Hypothalamus (tissue), 51 donors: ENCODE data around the gene NTN4.
"Not testable (repeated sequence)": the region's sequence is repeated elsewhere in the genome, so short reads cannot be mapped to it uniquely, and the experiment has no call there.

ENCODE experiments used
- DNase-seq, 51 donors: peaks; one replicate each; lab custom pipeline; 2025; lab: John Stamatoyannopoulos, UW

Gene NTN4

DNA sequence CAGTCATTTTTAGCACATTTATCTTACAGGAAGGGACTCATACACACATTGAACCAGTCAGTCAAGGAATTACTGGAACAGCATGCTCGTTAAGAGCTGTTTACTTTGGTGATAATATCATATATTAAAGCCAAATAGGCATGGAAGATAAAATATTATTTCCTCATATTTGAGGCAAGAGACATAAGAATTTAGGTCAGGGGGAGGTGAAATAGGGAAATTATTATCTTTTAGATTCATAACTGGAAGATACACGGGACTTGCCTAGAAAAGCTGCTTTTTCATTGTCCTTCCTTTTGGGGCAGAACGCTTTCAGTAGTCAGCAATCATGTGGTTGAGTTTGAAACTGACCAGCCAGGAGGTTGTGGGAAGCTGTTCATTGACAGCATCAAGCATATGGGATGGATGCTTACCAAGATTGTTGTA is 72.5 kb downstream of the NTN4 start:
- no peak for DNase-seq

GRCh38 chr12:95717316-95717928 is 73.1 kb downstream of the NTN4 start:
- no peak for DNase-seq

DNA sequence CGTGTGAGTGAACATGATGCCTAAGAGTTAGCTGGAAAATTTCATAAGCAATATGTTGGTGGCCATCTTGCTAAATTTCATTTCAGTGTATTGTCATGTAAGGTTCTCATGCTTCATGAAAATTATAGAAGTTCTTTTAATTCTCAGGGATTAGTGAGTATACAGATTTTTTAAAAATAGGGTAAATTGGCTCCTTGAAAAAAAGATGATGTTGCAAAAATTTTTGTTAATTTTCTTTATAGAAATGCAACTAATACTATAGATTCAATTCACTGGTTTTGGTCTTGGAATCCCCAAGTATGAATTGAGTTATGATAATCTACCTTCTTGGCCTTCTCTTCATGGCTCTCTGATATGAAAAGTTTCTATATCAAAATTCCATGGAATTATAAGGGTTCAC is 75.4 kb downstream of the NTN4 start:
- DNase-seq, result no peak

DNA sequence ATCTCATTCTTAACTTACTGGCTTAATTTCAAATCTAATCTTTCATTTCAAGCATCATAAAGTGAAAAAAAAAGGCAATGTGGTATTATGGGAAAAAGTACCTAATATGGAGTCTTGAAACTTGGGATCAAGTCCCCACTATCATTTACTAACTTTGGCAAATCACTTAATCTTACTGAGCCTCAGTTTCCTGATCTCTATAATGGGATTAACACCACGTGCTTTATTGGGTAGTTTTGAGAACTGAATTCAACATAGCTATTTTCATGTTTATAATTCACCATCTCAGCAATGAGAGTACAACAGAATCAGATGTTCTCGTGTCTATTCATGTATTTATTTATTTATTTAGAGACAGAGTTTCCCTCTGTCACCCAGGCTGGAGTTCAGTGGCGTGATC is 78.3 kb downstream of the NTN4 start:
- no peak for DNase-seq

- DNase-seq, result no peak
Observed at GRCh38 chr12:95710386-95710785, 80.2 kb downstream of the NTN4 start.

DNA sequence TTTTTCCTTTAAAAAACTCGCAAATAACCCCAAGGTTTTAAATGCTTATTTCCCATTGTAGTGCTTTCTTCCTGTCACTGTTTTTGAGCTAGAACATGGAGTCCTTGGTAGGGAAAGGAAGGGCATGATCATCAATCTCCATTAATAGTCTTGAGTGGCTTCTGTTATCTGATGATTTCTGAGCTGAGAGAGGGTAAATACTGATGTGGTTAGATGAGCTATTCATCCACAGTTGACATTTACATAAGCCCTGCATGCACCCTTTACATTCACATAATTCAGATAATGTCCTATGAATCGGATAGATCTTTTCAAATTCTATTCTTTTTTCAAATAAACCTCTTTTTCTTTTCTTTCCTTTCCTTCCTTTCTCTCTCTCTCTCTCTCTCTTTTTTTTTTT is 81.4 kb downstream of the NTN4 start:
- DNase-seq, result no peak

GRCh38 chr12:95705143-95705542 is 85.4 kb downstream of the NTN4 start:
- DNase-seq, result no peak

- no peak for DNase-seq
Observed at GRCh38 chr12:95703986-95704385, 86.6 kb downstream of the NTN4 start.

- no peak for DNase-seq
Observed at GRCh38 chr12:95701722-95702418, 88.7 kb downstream of the NTN4 start.

DNA sequence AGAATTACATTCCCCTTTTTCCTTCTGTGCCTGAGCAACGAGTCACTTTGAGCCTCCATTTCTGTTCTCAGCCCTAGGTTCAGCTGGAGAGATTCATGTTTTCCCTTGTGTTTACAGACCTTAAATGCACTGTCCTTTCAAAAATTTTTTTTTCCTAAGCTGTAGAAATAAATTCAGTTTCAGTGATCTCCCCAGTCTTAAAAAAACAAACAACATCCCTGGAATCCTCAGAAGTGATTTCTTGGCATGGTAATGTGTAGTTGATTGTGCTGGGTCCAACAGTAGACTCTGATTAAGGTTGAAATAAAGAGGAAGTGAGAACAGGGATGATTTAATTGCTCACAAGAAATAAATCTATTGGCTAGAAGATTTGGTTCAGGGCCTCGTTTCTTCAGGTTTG is 89.3 kb downstream of the NTN4 start:
- DNase-seq, result no peak

- DNase-seq, result no peak
Observed at GRCh38 chr12:95700316-95700785, 90.2 kb downstream of the NTN4 start.

- no peak for DNase-seq
Observed at GRCh38 chr12:95699579-95699978, 91.0 kb downstream of the NTN4 start.

GRCh38 chr12:95694136-95694535 is 96.4 kb downstream of the NTN4 start:
- no peak for DNase-seq

DNA sequence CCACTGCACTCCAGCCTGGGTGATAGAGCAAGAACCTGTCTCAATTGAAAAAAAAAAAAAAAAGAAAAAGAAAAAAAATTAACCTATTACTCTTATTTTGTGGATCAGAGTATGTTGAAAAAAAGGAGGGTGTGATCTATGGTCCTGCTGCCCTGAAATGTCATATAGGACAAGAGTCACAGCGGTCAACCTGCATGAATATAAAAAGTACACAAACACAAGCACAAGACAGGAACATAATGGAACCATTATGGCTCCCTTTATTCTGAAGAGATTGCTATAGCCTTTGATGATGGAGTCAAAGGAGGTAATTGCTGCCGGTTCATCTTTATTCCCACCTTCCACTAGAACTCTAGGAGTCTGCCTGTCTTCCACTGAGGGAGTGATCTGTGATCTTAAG is 96.9 kb downstream of the NTN4 start:
- no peak for DNase-seq

DNA sequence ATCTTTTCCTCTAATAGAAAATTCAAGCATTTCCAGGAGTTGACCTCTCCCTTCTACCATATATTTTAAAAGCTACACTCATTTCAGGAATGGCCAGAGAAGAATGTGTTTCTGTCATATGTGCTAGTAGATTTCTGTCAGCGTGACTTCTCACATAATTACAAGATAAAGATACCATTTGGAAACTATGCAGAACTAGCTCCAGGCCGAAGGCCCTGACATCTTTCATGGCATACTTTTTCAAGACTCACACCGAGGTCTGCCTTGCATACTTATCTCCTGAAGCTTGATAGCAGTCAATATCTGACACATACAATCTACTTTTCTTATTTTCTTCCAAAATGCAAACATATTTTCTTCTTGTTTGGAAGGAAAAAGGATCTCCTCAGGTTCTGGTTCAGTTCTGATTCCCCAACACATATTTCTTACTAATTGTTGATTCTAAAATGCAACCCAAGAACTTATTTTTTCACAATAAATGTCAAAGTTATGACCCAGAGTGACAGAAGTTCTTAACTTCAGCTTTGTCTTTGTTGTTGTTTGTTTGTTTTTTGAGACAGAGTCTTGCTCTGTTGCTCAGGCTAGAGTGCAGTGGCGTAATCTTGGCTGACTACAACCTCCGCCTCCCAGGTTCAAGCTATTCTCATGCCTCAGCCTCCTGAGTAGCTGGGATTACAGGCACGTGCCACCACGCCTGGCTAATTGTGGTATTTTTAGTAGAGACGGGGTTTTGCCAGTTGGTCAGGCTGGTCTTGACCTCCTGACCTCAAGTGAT is 99.5 kb downstream of the NTN4 start:
- DNase-seq, result no peak

GRCh38 chr12:95687937-95688336 is 102.6 kb downstream of the NTN4 start:
- DNase-seq, result no peak

DNA sequence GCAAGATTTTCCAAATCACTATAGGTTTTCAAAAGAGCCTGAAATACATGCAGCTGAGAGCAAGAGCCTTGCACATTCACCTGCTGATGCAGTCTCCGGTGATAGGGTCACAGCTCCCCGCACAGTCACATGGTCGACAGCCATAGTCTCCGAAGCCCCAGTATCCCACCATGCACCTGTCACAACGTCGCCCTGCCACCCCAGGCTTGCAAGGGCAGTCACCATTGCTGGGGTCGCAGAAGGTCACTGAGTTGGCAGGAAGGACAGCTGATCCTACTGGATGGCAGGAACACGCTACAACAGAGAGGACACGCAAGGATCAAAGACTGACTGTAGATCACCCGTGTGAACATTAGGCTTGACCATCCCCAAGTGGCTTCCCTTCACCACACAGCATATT is 107.1 kb downstream of the NTN4 start:
- no peak for DNase-seq

DNA sequence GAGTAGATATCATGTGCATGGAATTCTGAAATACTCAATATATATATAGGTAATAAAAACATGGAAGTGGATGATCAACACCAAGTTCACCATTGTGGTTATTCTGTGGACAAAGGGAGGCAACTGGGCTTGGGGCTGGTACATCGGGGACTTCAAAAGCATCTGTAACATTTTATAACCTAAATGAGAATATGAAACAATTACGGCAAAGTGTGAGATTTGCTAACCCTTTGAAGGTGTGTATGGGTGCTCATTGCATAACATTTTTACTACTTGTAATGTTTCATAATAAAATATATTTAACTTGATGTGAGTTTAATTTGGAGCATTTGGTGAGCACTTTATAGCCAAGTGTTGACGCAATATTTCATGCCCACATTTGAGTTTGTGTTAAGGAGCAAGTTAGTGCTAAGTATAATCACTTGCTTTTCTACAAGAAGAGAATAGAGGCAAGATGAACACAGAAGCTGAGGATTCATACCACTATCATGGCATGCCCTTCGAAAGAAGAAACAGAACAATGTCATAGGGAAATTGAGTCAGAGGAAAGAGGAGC is 109.3 kb downstream of the NTN4 start:
- DNase-seq, result no peak

DNA sequence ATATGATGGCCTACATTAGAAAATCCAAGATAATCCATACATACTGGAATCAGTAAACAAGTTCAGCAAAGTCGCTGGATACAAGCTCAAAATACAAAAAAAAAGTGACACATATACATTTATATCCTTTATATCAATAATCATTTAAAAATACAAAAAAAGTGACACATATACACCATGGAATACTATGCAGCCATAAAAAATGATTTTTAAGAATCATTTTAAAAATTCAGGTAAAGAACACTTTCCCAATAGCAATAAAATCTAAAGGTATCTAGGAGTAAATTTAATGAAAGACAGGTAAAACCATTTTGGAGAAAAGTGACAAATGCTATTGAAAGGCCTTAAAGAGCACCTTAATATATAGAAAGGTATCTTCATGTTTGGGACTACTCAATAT is 111.9 kb downstream of the NTN4 start:
- no peak for DNase-seq

DNA sequence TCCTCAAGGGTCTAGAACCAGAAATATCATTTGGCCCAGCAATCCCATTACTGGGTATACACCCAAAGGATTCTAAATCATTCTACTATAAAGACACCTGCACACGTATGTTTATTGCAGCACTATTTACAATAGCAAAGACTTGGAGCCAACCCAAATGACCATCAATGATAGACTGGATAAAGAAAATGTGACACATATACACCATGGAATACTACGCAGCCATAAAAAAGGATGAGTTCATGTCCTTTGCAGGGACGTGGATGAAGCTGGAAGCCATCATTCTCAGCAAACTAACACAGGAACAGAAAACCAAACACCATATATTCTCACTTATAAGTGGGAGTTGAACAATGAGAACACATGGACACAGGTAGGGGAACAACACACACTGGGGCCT is 112.8 kb downstream of the NTN4 start:
- DNase-seq, result not testable (repeated sequence)

DNA sequence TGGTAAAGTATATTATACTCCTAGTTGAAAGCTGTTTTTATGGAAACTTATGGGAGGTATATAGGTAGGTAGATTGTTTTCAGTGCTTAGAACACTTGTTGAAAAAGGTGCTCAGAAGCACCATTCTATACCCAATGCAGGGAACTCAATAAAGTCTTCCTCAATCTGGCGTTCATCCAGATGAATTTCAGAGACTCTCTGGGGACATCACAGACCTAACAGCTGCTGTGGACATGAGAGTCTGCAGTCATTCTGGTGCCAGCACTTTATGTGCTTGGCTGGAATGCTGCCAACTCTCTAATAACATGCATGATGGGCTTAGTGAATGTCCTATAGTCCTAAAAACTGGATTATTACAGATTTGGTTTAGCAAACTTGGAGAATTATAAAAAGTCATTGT is 115.9 kb downstream of the NTN4 start:
- DNase-seq, result no peak

- DNase-seq, result no peak
Observed at GRCh38 chr12:95674163-95674562, 116.4 kb downstream of the NTN4 start.
